ENCODE measurements around the gene INO80D.

Gene INO80D

DNA sequence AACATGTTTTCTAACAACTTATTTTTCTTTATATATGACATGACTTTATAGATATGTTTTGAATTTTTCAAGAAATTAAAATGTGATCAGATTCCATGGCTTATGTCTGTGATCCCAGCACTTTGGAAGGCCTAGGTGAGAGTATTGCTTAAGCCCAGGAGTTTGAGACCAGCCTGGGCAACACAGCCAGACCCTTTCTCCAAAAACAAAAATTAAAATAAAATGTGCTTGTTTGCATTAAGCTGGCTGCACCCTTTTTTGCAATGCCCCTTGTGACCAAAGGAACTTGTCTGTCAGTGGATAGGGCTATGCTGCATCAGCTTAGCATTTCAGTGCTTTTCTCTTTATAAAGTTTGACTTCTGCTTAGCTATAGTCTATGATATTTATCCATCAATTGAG, 2.3 kb upstream of the INO80D start:
- Histone ChIP-seq H2BK15ac (ENCODE audit: low read depth, poor library complexity, severe bottlenecking) (no peak overlapping the region), H4K8ac (ENCODE audit: low read length) (no peak overlapping the region), H3K27ac (ENCODE audit: low read length, poor library complexity, severe bottlenecking) (no peak overlapping the region), H3K9me3 (ENCODE audit: control insufficient read depth, low read length) (no peaks in the 10 kb centered on the region), H2BK12ac (ENCODE audit: low read length in 2 of 2) (no peak overlapping the region), H3K4me1 (ENCODE audit: control insufficient read depth, insufficient read depth, low read depth, low read length) (peaks cover 2% of the 10 kb centered on the region), H2BK120ac (ENCODE audit: low read depth, low read length) (no peak overlapping the region), H3K4ac (ENCODE audit: low read depth in 1 of 2, low read length in 2 of 2) (no peak overlapping the region), H2AK5ac (ENCODE audit: low read length, severe bottlenecking) (peak overlapping the region; percentile 69), H3K79me1 (replicated peaks; ENCODE audit: low read length, poor library complexity, severe bottlenecking) (peaks cover 4% of the 10 kb centered on the region), H2AFZ (ENCODE audit: low read depth, low read length) (no peak overlapping the region), H3K27me3 (ENCODE audit: control insufficient read depth in 1 of 2, insufficient read depth in 1 of 2, low read length in 2 of 2) (no peaks in the 10 kb centered on the region), H3K14ac (ENCODE audit: low read length in 2 of 2) (no peak overlapping the region), H3K18ac (ENCODE audit: low read depth in 1 of 2, low read length in 2 of 2) (no peak overlapping the region), H4K91ac (ENCODE audit: low read length) (no peak overlapping the region), H3K4me2 (ENCODE audit: low read length, poor library complexity, severe bottlenecking) (no peak overlapping the region), H3K23ac (ENCODE audit: low read length in 2 of 2) (no peak overlapping the region), H3K4me3 (ENCODE audit: insufficient read depth in 1 of 2, low read depth in 1 of 2, low read length in 2 of 2) (no peak overlapping the region), H2BK5ac (ENCODE audit: low read depth, low read length, poor library complexity, severe bottlenecking) (no peak overlapping the region), H3K9ac (ENCODE audit: low read length) (no peak overlapping the region), H3K36me3 (ENCODE audit: control insufficient read depth in 1 of 2, insufficient read depth in 2 of 2, low read depth in 1 of 2, low read length in 2 of 2) (peaks cover 3 to 5% of the 10 kb centered on the region in 2 experiments)
- DNase-seq, result no peak

DNA sequence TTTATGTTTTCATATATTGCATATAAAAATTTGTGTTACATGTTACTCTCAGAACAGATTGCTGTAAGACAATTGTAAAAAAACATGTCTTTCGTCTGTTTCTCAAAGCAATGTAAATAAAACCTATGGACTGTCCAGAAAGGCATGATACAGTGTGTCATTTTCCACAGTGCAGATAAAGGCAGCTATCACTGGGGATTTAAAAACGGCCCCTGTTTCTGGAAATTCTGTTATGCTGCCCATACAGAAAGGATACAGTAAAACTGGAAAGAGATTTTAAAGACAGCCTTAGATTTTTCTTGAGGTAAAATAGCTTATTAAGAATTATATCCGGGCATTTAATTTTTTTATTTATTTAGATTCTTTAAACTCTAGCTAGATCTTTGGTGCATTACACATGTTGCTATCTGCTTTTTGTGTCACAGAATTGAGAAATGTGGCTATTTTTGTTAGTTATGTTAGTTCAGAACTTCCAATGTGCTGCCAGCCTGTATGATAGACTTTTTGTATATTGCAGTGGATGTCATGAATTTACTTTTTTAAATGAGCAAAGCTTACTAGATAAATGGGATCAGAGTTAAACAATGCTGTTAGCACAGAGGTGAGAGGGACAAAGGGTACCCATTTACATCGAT, 859 bp upstream of the INO80D start:
- H2BK5ac ChIP-seq (ENCODE audit: low read depth, low read length, poor library complexity, severe bottlenecking), result no peak overlapping the region
- H3K27ac ChIP-seq (ENCODE audit: low read length, poor library complexity, severe bottlenecking), result peak overlapping the region; percentile 62
- peaks cover 4% of the 10 kb centered on the region for H3K79me1 ChIP-seq (replicated peaks; ENCODE audit: low read length, poor library complexity, severe bottlenecking)
- peak overlapping the region in 1 of 2 experiments; percentile 83 for H3K4me3 ChIP-seq (ENCODE audit: insufficient read depth in 1 of 2, low read depth in 1 of 2, low read length in 2 of 2)
- 0% methylated on average over 3 of the region's 4 CpGs for WGBS
- H3K4me1 ChIP-seq (ENCODE audit: control insufficient read depth, insufficient read depth, low read depth, low read length), result peaks cover 1% of the 10 kb centered on the region
- peak overlapping the region; percentile 98 for H3K9ac ChIP-seq (ENCODE audit: low read length)
- H2BK120ac ChIP-seq (ENCODE audit: low read depth, low read length), result no peak overlapping the region
- no peaks in the 10 kb centered on the region for H3K9me3 ChIP-seq (ENCODE audit: control insufficient read depth, low read length)
- no peak overlapping the region for H3K23ac ChIP-seq (ENCODE audit: low read length in 2 of 2)
- H2AK5ac ChIP-seq (ENCODE audit: low read length, severe bottlenecking), result no peak overlapping the region
- H4K91ac ChIP-seq (ENCODE audit: low read length), result no peak overlapping the region
- H3K4ac ChIP-seq (ENCODE audit: low read depth in 1 of 2, low read length in 2 of 2), result no peak overlapping the region
- no peak overlapping the region for H4K8ac ChIP-seq (ENCODE audit: low read length)
- H2AFZ ChIP-seq (ENCODE audit: low read depth, low read length), result no peak overlapping the region
- no peak overlapping the region for H3K18ac ChIP-seq (ENCODE audit: low read depth in 1 of 2, low read length in 2 of 2)
- no peaks in the 10 kb centered on the region for H3K27me3 ChIP-seq (ENCODE audit: control insufficient read depth in 1 of 2, insufficient read depth in 1 of 2, low read length in 2 of 2)
- no peak overlapping the region for H2BK15ac ChIP-seq (ENCODE audit: low read depth, poor library complexity, severe bottlenecking)
- peak; percentile 45 for DNase-seq
- no peak overlapping the region for H2BK12ac ChIP-seq (ENCODE audit: low read length in 2 of 2)
- peak overlapping the region; percentile 50 for H3K4me2 ChIP-seq (ENCODE audit: low read length, poor library complexity, severe bottlenecking)
- H3K36me3 ChIP-seq (ENCODE audit: control insufficient read depth in 1 of 2, insufficient read depth in 2 of 2, low read depth in 1 of 2, low read length in 2 of 2), result peaks cover 0 to 5% of the 10 kb centered on the region in 2 experiments
- no peak overlapping the region for H3K14ac ChIP-seq (ENCODE audit: low read length in 2 of 2)

DNA sequence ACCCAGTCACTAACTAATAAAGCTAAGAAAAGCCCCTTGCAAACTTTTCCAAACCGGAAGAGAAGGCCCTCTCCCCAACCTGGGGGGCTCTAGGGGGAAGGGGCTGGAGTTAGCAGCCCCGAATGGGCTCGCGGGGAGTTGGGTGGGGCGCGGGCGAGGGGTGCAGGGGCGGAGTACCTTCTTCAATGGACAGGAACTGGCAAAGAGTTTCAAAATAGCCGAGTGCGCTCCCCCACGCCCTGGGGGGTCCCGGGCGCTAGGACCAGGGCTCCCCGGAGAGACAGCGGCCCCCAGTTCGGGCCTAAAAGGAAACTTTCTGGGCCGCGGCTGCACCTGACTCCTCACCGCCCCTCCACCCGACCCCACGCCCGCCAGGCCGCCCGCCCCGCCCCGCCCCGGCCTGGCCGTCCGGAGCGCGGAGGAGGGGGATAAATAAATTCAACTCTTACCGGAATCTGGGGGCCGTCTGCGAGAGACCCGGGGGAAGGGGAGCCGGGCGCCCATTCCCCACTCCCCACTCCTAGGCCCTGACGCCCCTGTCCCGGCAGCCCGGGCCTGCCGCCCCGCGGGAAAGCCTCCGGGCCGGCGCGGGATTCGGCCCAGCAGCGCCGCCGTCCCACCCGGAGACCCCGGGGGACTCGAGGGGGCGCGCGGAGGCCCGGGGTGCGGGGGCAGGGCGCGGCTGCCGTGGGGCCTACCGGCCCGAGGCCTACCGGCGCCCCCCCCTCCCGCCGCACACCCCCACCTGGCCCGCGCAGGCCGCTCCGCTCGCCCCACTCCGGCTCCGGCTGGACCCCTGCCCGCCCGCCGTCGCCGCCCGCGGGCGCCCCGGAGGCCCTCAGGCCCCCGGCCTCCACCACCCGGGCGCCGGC, 868 bp downstream of the INO80D start:
- Histone ChIP-seq H3K23ac (ENCODE audit: low read length in 2 of 2) (no peak overlapping the region), H3K27me3 (ENCODE audit: control insufficient read depth in 1 of 2, insufficient read depth in 1 of 2, low read length in 2 of 2) (no peaks in the 10 kb centered on the region), H3K4ac (ENCODE audit: low read depth in 1 of 2, low read length in 2 of 2) (peak overlapping the region; percentile 95 to 99), H4K91ac (ENCODE audit: low read length) (peak overlapping the region; percentile 92), H3K79me1 (replicated peaks; ENCODE audit: low read length, poor library complexity, severe bottlenecking) (peaks cover under 1% of the 10 kb centered on the region), H2BK15ac (ENCODE audit: low read depth, poor library complexity, severe bottlenecking) (peak overlapping the region; percentile 89), H3K4me2 (ENCODE audit: low read length, poor library complexity, severe bottlenecking) (peak overlapping the region; percentile 78), H2AK5ac (ENCODE audit: low read length, severe bottlenecking) (no peak overlapping the region), H2BK12ac (ENCODE audit: low read length in 2 of 2) (no peak overlapping the region), H2BK120ac (ENCODE audit: low read depth, low read length) (peak overlapping the region; percentile 23), H3K14ac (ENCODE audit: low read length in 2 of 2) (peak overlapping the region; percentile 71 to 94), H3K9me3 (ENCODE audit: control insufficient read depth, low read length) (no peaks in the 10 kb centered on the region), H3K18ac (ENCODE audit: low read depth in 1 of 2, low read length in 2 of 2) (peak overlapping the region; percentile 94), H4K8ac (ENCODE audit: low read length) (peak overlapping the region; percentile 95), H2BK5ac (ENCODE audit: low read depth, low read length, poor library complexity, severe bottlenecking) (peak overlapping the region; percentile 97), H3K27ac (ENCODE audit: low read length, poor library complexity, severe bottlenecking) (peak overlapping the region; percentile 89), H3K4me1 (ENCODE audit: control insufficient read depth, insufficient read depth, low read depth, low read length) (no peaks in the 10 kb centered on the region), H3K4me3 (ENCODE audit: insufficient read depth in 1 of 2, low read depth in 1 of 2, low read length in 2 of 2) (peak overlapping the region; percentile 80 to 83), H3K36me3 (ENCODE audit: control insufficient read depth in 1 of 2, insufficient read depth in 2 of 2, low read depth in 1 of 2, low read length in 2 of 2) (peaks cover 0 to 2% of the 10 kb centered on the region in 2 experiments), H3K9ac (ENCODE audit: low read length) (peak overlapping the region; percentile 98), H2AFZ (ENCODE audit: low read depth, low read length) (peak overlapping the region; percentile 27)
- 3% methylated on average over 36 of the region's 88 CpGs for WGBS
- DNase-seq, result peak; percentile 42

DNA sequence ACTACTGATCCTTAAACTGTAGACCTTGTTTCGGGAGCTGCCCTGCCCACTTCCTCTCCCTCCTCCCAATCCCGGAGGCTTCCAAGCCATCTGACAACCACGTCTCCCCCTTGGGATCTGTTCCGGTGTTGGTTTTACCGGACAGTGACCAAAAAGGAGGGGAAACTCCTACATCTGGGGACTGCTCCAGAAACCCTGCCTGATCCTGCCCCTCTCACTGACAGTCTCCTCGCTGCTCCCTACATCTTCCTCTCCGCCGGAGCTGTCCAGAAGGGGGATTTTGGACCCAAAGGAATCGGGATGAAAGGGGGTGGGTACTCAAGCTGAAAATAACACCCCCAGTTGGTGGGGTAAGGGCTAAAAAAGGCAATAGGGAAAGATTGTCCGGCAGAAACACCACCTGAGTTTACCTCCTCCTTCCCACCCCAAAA, 1.5 kb downstream of the INO80D start:
- peak overlapping the region; percentile 80 to 83 for H3K4me3 ChIP-seq (ENCODE audit: insufficient read depth in 1 of 2, low read depth in 1 of 2, low read length in 2 of 2)
- no peaks in the 10 kb centered on the region for H3K79me1 ChIP-seq (replicated peaks; ENCODE audit: low read length, poor library complexity, severe bottlenecking)
- no peak overlapping the region for H3K14ac ChIP-seq (ENCODE audit: low read length in 2 of 2)
- no peaks in the 10 kb centered on the region for H3K36me3 ChIP-seq (ENCODE audit: control insufficient read depth in 1 of 2, insufficient read depth in 2 of 2, low read depth in 1 of 2, low read length in 2 of 2)
- peak overlapping the region; percentile 2 for H4K8ac ChIP-seq (ENCODE audit: low read length)
- peak overlapping the region; percentile 13 for H2BK15ac ChIP-seq (ENCODE audit: low read depth, poor library complexity, severe bottlenecking)
- no peak overlapping the region for H2BK12ac ChIP-seq (ENCODE audit: low read length in 2 of 2)
- H3K4me2 ChIP-seq (ENCODE audit: low read length, poor library complexity, severe bottlenecking), result peak overlapping the region; percentile 78
- no peak overlapping the region for H2AFZ ChIP-seq (ENCODE audit: low read depth, low read length)
- H3K27ac ChIP-seq (ENCODE audit: low read length, poor library complexity, severe bottlenecking), result peak overlapping the region; percentile 89
- H2BK120ac ChIP-seq (ENCODE audit: low read depth, low read length), result peak overlapping the region; percentile 23
- H3K23ac ChIP-seq (ENCODE audit: low read length in 2 of 2), result no peak overlapping the region
- peak overlapping the region; percentile 28 for H4K91ac ChIP-seq (ENCODE audit: low read length)
- 0% methylated on average over 6 of the region's 10 CpGs for WGBS
- no peak overlapping the region for H2AK5ac ChIP-seq (ENCODE audit: low read length, severe bottlenecking)
- H3K4ac ChIP-seq (ENCODE audit: low read depth in 1 of 2, low read length in 2 of 2), result peak overlapping the region in 1 of 2 experiments; percentile 99
- no peaks in the 10 kb centered on the region for H3K27me3 ChIP-seq (ENCODE audit: control insufficient read depth in 1 of 2, insufficient read depth in 1 of 2, low read length in 2 of 2)
- H3K4me1 ChIP-seq (ENCODE audit: control insufficient read depth, insufficient read depth, low read depth, low read length), result no peaks in the 10 kb centered on the region
- H2BK5ac ChIP-seq (ENCODE audit: low read depth, low read length, poor library complexity, severe bottlenecking), result peak overlapping the region; percentile 97
- H3K9me3 ChIP-seq (ENCODE audit: control insufficient read depth, low read length), result no peaks in the 10 kb centered on the region
- peak overlapping the region; percentile 98 for H3K9ac ChIP-seq (ENCODE audit: low read length)
- DNase-seq, result peak; percentile 89
- H3K18ac ChIP-seq (ENCODE audit: low read depth in 1 of 2, low read length in 2 of 2), result peak overlapping the region; percentile 52 to 78

All from mesenchymal stem cell (in vitro differentiated cells and primary cell).